ENCODE data around the gene MPLKIP.

Gene MPLKIP

GRCh38 chr7:40115936-40116335 lies 18.5 kb downstream of the MPLKIP start:
- no peak for TF ChIP-seq CTCF (IDR thresholded peaks at IDR 0.05; ENCODE audit: low read depth, low read length)
- no peak overlapping the region for H3K4me3 ChIP-seq (ENCODE audit: low read depth, low read length)

GRCh38 chr7:40105879-40106473 lies 28.4 kb downstream of the MPLKIP start:
- no peak overlapping the region for H3K4me3 ChIP-seq (ENCODE audit: low read depth, low read length)
- no peak for TF ChIP-seq CTCF (IDR thresholded peaks at IDR 0.05; ENCODE audit: low read depth, low read length)

GRCh38 chr7:40102897-40103296 lies 31.5 kb downstream of the MPLKIP start:
- TF ChIP-seq CTCF (IDR thresholded peaks at IDR 0.05; ENCODE audit: low read depth, low read length), result no peak
- no peak overlapping the region for H3K4me3 ChIP-seq (ENCODE audit: low read depth, low read length)

- no peak for TF ChIP-seq CTCF (IDR thresholded peaks at IDR 0.05; ENCODE audit: low read depth, low read length)
- no peak overlapping the region for H3K4me3 ChIP-seq (ENCODE audit: low read depth, low read length)
These were observed 33.2 kb downstream of the MPLKIP start for GRCh38 chr7:40101201-40101600.

- H3K4me3 ChIP-seq (ENCODE audit: low read depth, low read length), result no peak overlapping the region
- no peak for TF ChIP-seq CTCF (IDR thresholded peaks at IDR 0.05; ENCODE audit: low read depth, low read length)
These were observed 34.6 kb downstream of the MPLKIP start for GRCh38 chr7:40099837-40100236.

GRCh38 chr7:40098810-40099209 lies 35.6 kb downstream of the MPLKIP start:
- no peak for TF ChIP-seq CTCF (IDR thresholded peaks at IDR 0.05; ENCODE audit: low read depth, low read length)
- H3K4me3 ChIP-seq (ENCODE audit: low read depth, low read length), result no peak overlapping the region

GRCh38 chr7:40097728-40098127 lies 36.7 kb downstream of the MPLKIP start:
- H3K4me3 ChIP-seq (ENCODE audit: low read depth, low read length), result no peak overlapping the region
- no peak for TF ChIP-seq CTCF (IDR thresholded peaks at IDR 0.05; ENCODE audit: low read depth, low read length)

All from WI38 (cell line).